ENCODE data around the gene PIGH. TPM values are rescaled to one million over a fixed set of nuclear protein-coding genes. Genes with fewer than 3 reads are reported as not detected.
A peak's percentile ranks its signal among the peaks of the same experiment; 100 is the strongest.
"Not testable (repeated sequence)": the region's sequence is repeated elsewhere in the genome, so short reads cannot be mapped to it uniquely, and the experiment has no call there.

The PIGH gene
- total RNA-seq, 3 donors from 2014 or later = 16.6 to 20.0 (median 16.7) TPM

DNA sequence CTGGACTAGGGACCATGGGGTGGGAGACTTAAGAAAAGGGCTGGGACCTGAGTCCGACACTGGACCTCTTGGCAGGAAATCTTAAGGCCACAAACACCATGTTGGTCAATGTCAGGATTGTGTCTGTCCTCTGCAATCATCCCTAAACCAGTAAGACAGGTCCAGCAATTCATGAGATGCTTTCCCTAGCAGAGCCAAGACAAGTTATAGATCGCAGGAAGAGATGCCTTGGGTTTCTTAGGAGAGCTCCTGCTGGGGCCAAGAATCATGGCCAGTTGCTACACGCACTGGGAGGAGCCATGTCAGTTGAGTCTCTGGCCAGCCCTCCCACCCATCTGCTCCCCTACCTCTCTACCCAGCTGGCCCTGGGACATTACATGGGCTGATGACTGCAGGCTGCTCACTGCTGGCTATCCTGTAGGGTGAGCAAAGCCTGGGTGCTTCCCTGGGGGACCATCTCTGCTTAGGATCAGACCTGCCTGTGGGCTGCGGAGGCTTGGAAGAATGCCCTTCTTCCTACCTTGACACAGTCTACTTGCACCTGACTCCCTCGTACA lies 52.8 kb downstream of the PIGH start:
- TF ChIP-seq, protein P1, sequence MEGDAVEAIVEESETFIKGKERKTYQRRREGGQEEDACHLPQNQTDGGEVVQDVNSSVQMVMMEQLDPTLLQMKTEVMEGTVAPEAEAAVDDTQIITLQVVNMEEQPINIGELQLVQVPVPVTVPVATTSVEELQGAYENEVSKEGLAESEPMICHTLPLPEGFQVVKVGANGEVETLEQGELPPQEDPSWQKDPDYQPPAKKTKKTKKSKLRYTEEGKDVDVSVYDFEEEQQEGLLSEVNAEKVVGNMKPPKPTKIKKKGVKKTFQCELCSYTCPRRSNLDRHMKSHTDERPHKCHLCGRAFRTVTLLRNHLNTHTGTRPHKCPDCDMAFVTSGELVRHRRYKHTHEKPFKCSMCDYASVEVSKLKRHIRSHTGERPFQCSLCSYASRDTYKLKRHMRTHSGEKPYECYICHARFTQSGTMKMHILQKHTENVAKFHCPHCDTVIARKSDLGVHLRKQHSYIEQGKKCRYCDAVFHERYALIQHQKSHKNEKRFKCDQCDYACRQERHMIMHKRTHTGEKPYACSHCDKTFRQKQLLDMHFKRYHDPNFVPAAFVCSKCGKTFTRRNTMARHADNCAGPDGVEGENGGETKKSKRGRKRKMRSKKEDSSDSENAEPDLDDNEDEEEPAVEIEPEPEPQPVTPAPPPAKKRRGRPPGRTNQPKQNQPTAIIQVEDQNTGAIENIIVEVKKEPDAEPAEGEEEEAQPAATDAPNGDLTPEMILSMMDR (IDR thresholded peaks at IDR 0.05) = no peak
- no peaks in the 10 kb centered on the region for H3K9me3 ChIP-seq
- no peaks in the 10 kb centered on the region for H3K36me3 ChIP-seq (ENCODE audit: low read depth)
- no peak overlapping the region for H3K4me3 ChIP-seq
- ATAC-seq = no peak
- intact Hi-C loops (cut with DNase I, micrococcal nuclease) = no loop called here
- DNase-seq = no peak
- H3K4me1 ChIP-seq (ENCODE audit: low read depth) = peaks cover 4% of the 10 kb centered on the region

DNA sequence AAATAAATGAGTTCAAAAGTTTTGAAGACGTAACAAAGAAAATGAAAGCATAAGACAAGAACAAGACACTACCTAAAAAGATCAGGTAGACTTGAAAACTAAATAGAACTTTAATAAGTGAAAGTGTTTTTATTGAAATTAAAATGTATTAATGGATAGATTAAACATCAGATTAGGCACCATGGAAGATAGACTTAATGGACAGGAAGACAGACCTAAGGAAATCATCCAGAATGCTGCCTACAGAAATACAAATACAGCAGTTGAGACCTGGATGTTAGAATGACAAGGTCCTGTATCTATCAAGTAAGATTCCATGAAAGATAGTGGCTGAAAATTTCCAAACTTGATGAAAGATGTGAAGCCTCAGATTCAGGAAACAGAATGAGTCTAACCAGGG lies 55.5 kb downstream of the PIGH start:
- DNase-seq = no peak
- no peak for ATAC-seq
- Histone ChIP-seq H3K4me1 (ENCODE audit: low read depth) (peaks cover 12% of the 10 kb centered on the region), H3K36me3 (ENCODE audit: low read depth) (no peaks in the 10 kb centered on the region), H3K9me3 (no peaks in the 10 kb centered on the region), H3K4me3 (no peak overlapping the region)
- intact Hi-C loops (cut with DNase I, micrococcal nuclease) = no loop called here
- TF ChIP-seq, protein P1 (IDR thresholded peaks at IDR 0.05) = no peak

DNA sequence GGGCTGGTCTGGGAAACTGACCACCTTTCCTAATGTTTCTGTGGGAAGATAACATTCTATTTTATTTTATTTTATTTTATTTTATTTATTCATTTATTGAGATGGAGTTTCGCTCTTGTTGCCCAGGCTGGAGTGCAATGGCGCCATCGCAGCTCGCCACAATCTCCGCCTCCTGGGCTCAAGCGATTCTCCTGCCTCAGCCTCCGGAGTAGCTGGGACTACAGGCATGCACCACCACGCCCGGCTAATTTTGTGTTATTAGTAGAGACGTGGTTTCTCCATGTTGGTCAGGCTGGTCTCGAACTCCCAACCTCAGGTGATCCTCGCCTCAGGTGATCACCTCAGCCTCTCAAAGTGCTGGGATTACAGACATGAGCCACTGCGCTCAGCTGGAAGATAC lies 57.4 kb downstream of the PIGH start:
- H3K4me1 ChIP-seq (ENCODE audit: low read depth) = peaks cover 12% of the 10 kb centered on the region
- intact Hi-C loops (cut with DNase I, micrococcal nuclease); H3K36me3 ChIP-seq (ENCODE audit: low read depth); H3K9me3 ChIP-seq; ATAC-seq; H3K4me3 ChIP-seq: not testable (repeated sequence)
- DNase-seq = peak in 1 of 3 donors; percentile 12

DNA sequence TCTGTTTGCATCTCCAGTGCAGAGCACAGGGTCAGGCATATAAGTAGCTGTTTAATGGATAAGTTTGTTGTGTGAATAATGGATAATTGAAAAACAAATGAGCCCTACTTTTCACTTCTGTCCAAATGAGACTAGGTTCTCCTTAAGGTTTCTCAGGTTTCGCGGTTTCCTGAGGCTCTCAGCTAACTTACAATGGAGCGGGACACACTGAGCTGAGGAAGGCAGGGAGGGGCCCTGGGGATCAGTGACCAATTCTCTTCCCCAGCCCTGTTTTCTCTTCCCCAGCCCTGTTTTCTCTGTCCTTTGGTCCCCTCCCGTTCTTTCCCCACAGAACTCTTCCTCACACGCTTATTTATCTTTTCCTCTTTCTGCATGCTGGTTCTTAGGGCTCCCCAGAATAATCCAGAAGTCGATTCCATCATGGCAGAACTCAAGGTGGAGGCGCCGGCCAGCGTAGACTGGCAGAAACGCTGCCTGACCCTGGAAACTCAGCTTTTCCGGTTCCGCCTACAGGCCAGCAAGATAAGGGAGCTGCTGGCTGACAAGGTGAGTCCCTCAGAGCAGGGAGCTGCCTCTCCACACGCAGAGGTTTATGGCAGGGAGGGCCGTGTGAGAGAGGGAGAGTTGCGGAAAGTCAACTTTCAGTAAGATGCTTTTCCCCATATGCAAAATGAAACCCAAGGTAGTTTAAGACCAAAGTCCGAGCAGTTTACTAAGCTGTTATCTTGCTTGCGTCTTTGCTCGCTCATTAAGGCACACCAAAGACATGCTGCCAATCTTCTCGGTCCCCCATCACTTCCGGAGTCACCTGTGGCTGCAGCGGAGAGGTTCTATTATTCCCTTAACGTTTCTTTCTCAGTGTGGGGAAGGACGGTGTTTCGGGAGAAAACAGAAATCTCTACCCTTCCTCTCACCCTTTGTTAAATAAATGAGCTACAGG lies 58.4 kb downstream of the PIGH start:
- Histone ChIP-seq H3K36me3 (ENCODE audit: low read depth) (no peaks in the 10 kb centered on the region), H3K9me3 (no peaks in the 10 kb centered on the region), H3K4me3 (no peak overlapping the region), H3K4me1 (ENCODE audit: low read depth) (peaks cover 12% of the 10 kb centered on the region)
- TF ChIP-seq, protein P1 (IDR thresholded peaks at IDR 0.05) = no peak
- DNase-seq = peak; percentile 84 to 87 (median 86)
- intact Hi-C loops (cut with DNase I, micrococcal nuclease) = no loop called here
- peak; percentile 99 for ATAC-seq

Other genes starting within 250 kb of the PIGH start
- gene ATP6V1D, start 240.5 kb downstream of the PIGH start, total RNA-seq = 10 to 100 TPM; 74.1 to 83.7 (median 81.6) TPM
- 100 to 1,000 TPM in 1 of 3 donors, 10 to 100 TPM in 2; 35.7 to 111 (median 65.8) TPM for gene EIF2S1, start 239.9 kb downstream of the PIGH start, total RNA-seq
- 10 to 100 TPM; 15.0 to 41.7 (median 30.8) TPM for gene PLEK2, start 188.1 kb downstream of the PIGH start, total RNA-seq
- 10 to 100 TPM in 2 of 3 donors, 1 to 10 TPM in 1; 4.8 to 12.6 (median 10.8) TPM for gene TMEM229B, start 111.5 kb downstream of the PIGH start, total RNA-seq
- gene PLEKHH1, start 67.0 kb downstream of the PIGH start, total RNA-seq = 100 to 1,000 TPM in 1 of 3 donors, 10 to 100 TPM in 2; 45.8 to 110 (median 61.5) TPM
- gene ARG2, start 19.7 kb upstream of the PIGH start, total RNA-seq = 1 to 10 TPM in 2 of 3 donors, under 1 TPM in 1; 0.84 to 5.0 (median 4.4) TPM
- gene VTI1B, start 74.4 kb upstream of the PIGH start, total RNA-seq = 100 to 1,000 TPM; 110 to 162 (median 148) TPM
- gene RDH11, start 95.5 kb upstream of the PIGH start, total RNA-seq = 10 to 100 TPM; 36.0 to 44.1 (median 38.3) TPM
- gene RDH12, start 101.6 kb upstream of the PIGH start, total RNA-seq = not detected
- 10 to 100 TPM; 23.4 to 31.7 (median 29.1) TPM for gene ZFYVE26, start 216.3 kb upstream of the PIGH start, total RNA-seq
- 10 to 100 TPM; 15.8 to 23.3 (median 20.9) TPM for gene RAD51B, start 219.5 kb upstream of the PIGH start, total RNA-seq